NCI-H2081 treated with DMSO at 0.1 percent for 48 hours (cell line): ENCODE results near the gene OSBPL1A.

Experiments
- DNase-seq: peaks from one replicate; lab custom pipeline; 2025; lab: John Stamatoyannopoulos, UW

Gene OSBPL1A

GRCh38 chr18:24397694-24398368 is at the start of gene OSBPL1A:
TSS of gene OSBPL1A (minus strand) at chr18:24397824. CDS start at chr18:24377533, 20,291 bp downstream.
- peak; percentile 71 for DNase-seq

- DNase-seq = no peak
These were observed 49.4 kb upstream of the OSBPL1A start for GRCh38 chr18:24446953-24447538.

GRCh38 chr18:24446453-24446852 is 48.8 kb upstream of the OSBPL1A start:
- DNase-seq = no peak

- DNase-seq = no peak
These were observed 46.2 kb upstream of the OSBPL1A start for GRCh38 chr18:24443870-24444269.

- no peak for DNase-seq
These were observed 39.3 kb upstream of the OSBPL1A start for GRCh38 chr18:24436939-24437338.

GRCh38 chr18:24432618-24433017 is 35.0 kb upstream of the OSBPL1A start:
- DNase-seq = no peak

GRCh38 chr18:24429188-24429587 is 31.6 kb upstream of the OSBPL1A start:
- DNase-seq = no peak

- DNase-seq = no peak
These were observed 31.1 kb upstream of the OSBPL1A start for GRCh38 chr18:24428709-24429108.

GRCh38 chr18:24427484-24427883 is 29.9 kb upstream of the OSBPL1A start:
- DNase-seq = no peak

GRCh38 chr18:24426398-24427294 is 29.0 kb upstream of the OSBPL1A start, which contains the start of gene IMPACT:
TSS of gene IMPACT (plus strand) at chr18:24426670. CDS start at chr18:24426757, 87 bp downstream.
- DNase-seq = peak; percentile 25

- no peak for DNase-seq
These were observed 28.4 kb upstream of the OSBPL1A start for GRCh38 chr18:24426073-24426397.

GRCh38 chr18:24421831-24422230 is 24.2 kb upstream of the OSBPL1A start:
- DNase-seq = no peak

- DNase-seq = no peak
These were observed 22.9 kb upstream of the OSBPL1A start for GRCh38 chr18:24420551-24420950.

GRCh38 chr18:24417480-24417879 is 19.9 kb upstream of the OSBPL1A start:
- DNase-seq = no peak

GRCh38 chr18:24414349-24415003 is 16.9 kb upstream of the OSBPL1A start:
- DNase-seq = no peak

GRCh38 chr18:24413148-24413547 is 15.5 kb upstream of the OSBPL1A start:
- DNase-seq = no peak

GRCh38 chr18:24408496-24408895 is 10.9 kb upstream of the OSBPL1A start:
- no peak for DNase-seq

- no peak for DNase-seq
These were observed 7.0 kb upstream of the OSBPL1A start for GRCh38 chr18:24404591-24404990.

GRCh38 chr18:24403076-24403475 is 5.5 kb upstream of the OSBPL1A start:
- DNase-seq = no peak

GRCh38 chr18:24402209-24402785 is 4.7 kb upstream of the OSBPL1A start:
- DNase-seq = no peak

- DNase-seq = no peak
These were observed 3.0 kb upstream of the OSBPL1A start for GRCh38 chr18:24400587-24400986.

- DNase-seq = no peak
These were observed 916 bp upstream of the OSBPL1A start for GRCh38 chr18:24398540-24398939.
